Transverse colon (tissue), 3 donors: ENCODE data around the gene SYT1.

Experiments used
- CTCF ChIP-seq, 5 experiments: fragments of 200-600 bp in 3 of 5; fragments of 450-650 bp in 2 of 5; sonication (generic) in 3 of 5; IDR thresholded peaks; 1 replicate in 2 of 5; 2 replicates in 3 of 5; pipeline ENCODE4 v1.5.1; 2016 to 2017; ENCODE audit warnings: antibody characterized with exemption in 5 of 5, inconsistent platforms in 3 of 5, mild to moderate bottlenecking in 2 of 5, moderate library complexity in 1 of 5
- POLR2A ChIP-seq: fragments of 450-650 bp; IDR thresholded peaks from one replicate; pipeline ENCODE4 v1.6.1; 2016; ENCODE audit warnings: antibody characterized with exemption, mild to moderate bottlenecking, moderate library complexity

- no peak for TF ChIP-seq CTCF (IDR thresholded peaks at IDR 0.05)
- TF ChIP-seq POLR2A: no peak
Observed at GRCh38 chr12:79381248-79382208, 517.0 kb downstream of the SYT1 start.
